NAMALWA (cell line): ENCODE data around the gene SGSM2.
A peak's percentile ranks its signal among the peaks of the same experiment; 100 is the strongest.

Experiments used
- DNase-seq: peaks from one replicate; pipeline ENCODE4 v3.0.0-alpha.2; 2015; ENCODE audit warnings: low spot score

Gene SGSM2

DNA sequence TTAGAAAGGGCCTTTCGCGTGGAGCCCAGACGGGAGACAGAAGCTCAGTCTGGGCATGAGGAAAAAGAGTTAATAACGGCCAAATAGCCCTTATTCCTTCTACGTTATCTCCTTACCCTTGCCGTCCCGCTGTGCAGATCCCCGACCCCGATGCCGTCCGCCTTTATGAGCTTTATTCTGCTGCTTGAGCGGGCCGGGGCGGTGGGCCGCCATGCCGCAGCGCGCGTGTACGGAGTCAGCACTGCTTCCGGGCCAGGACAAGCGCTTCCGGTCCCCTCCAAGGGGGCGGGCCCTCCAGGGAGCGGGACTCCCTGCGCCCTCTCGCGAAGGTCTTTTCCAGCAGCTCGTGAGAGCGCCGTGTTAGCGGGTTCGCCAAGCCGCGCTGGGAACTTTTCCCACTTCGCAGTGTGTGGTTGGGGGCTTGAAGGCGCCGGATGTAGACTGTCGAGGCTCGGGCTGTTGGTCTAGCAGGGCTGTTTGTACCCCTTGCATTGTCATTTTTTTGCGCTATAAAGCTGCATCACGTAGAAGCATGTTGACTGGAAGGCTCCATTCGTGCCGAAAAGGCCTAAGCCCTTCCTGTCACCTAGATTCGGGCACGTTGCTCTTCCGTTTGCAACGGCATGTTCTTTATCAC is 968 bp upstream of the SGSM2 start, which contains the start of gene TSR1:
Gene TSR1 (minus strand): TSS at position 243 of the 637 bp plus-strand sequence. CDS start 30 bp downstream, at position 213.
- DNase-seq, result peak; percentile 85

DNA sequence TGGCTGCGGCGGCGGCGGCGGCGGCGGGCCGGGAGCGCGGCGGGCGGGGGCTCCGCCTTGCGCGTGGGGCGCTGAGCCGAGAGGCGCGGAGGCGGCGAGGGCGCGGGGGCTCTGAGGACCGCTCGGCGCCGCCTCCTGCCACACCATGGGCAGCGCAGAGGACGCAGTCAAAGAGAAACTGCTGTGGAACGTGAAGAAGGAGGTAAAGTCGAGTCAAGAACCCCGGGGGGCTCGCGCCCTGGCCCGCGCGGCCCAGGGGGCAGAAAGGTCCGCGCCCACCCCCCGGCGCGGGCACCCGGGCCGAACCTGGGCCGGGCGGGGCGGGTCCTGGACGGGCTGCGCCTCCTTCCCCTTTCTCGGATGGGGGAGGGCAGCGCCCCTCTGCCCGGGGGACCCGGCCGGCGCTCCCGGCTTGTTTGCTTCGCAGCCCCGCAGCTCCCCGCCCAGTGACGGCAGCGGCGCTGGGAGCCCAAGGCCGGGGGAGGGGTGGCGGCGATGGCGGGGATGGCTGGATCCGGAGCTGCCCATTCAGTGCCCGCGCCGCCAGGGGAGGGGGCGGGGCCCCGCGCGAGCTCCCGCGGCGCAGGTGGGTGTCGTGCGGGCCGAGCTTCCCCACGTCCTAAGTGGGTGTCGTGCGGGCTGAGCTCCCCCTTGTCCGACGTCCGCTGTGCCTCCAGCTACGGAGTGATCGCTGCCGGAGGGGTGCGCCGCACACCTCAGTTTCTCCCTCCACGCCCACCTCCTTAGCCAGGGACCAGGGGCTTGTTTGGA is 428 bp downstream of the SGSM2 start:
- DNase-seq, result peak; percentile 37

DNA sequence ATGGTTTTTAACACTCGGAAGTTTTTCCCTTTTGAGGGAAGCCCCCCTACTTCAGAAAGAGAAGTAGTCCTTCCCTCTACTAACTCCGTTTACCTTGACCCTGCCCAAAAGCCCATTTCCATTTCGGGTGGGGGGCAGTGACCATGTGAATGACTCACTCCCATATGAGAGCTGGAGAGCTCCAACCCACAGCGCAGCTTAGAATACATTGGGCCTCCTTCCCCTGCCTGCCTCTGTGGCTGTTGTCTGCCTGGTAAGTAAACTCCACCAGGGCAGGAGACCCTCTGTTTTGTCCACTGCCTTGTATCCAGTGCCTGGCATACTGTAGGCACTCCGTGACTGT is 985 bp downstream of the SGSM2 start:
- no peak for DNase-seq

DNA sequence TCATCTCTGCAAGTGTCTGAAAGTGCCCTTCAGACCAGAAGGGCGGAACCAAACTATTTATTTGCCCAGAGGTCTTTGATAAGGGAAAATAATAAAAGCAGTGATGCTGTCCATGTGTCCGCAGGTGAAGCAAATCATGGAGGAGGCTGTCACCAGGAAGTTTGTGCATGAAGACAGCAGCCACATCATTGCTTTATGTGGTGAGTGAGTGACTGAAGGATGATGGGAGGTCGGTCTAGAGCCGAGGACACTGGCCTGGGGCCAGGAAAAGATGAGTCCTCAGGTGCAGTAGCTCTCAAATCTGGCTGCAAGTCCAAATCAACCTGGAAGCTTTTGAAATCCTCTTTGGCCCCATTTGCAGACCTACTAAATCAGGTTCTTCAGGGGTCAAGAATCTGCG is 6.1 kb downstream of the SGSM2 start:
- no peak for DNase-seq

DNA sequence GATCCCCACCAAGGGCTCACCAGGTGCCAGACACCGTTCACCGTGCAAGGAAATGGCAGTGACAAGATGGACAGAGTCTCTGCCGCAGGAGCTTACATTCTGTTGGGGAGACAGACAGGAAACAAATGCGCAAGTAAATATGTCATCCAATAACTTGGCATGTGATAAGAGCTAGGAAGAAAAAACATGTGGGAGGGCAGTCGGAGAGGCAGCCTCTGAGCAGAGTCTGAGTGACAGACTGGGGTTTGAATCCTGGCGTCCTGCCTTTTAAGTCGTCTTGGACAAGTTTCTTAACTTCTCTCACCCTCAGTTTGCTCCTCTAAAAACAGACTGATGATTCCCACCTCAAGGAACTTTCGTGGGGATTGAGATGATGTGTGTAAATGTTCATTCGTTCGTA is 7.2 kb downstream of the SGSM2 start:
- no peak for DNase-seq

DNA sequence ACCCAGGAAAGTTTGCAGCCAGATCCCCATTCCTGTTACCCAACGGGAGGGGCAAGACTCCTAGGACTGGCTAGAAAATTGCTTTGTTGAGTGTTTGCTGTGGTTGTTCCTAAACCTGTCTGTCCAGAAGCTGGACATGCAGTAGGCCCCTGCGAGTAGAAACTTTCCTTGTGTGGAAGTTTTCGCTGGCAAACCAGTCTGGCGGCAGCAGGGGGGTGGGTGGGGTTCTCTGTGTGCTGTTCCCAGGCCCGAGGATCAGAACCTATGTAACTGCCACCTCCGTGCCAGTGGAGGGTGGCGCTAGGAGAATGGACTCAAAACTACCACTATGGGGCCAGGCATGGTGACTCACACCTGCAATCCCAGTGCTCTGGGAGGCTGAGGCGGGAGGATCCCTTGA is 9.2 kb downstream of the SGSM2 start:
- DNase-seq, result no peak

DNA sequence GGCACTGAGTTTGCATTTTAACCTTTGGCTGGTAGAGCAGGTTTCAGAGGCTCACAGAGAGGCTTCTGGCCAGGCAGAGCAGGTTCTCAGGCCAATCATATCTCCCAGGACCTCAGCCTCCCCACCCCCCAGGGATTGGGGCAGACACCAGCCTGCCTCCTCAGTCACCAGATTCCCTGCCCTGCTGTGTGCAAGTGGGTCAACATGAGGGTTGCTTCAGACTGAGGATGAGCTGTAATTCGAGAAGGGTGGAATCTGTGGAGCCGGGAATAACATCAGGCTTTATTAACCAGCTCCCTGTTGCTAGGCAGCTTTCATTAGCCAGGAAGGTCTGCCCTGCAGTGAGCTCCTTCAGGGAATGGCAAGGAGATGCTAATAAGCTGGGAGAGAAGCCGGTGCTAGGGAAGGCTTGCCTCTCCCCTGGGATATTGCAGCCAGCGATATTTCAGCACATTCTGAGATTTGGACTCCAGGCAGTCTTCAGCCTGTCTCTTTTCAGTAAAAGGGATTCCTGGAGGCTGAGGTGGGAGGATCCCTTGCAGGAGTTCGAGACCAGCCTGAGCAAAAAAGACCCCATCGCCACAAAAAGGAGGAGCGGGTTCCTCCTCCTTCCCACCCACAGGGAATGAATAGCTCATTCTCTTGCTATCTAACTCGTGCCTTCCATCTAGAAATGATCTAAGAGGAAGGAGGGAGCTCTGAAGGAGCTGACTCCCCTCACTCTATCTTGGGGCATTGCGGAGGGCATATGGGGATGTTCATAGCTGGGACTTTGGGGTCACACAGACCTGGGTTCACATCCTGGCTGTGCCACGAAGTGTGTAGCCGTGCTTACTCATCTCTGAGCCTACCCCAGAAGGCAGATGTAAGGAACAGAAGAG is 10.7 kb downstream of the SGSM2 start:
- DNase-seq, result no peak

DNA sequence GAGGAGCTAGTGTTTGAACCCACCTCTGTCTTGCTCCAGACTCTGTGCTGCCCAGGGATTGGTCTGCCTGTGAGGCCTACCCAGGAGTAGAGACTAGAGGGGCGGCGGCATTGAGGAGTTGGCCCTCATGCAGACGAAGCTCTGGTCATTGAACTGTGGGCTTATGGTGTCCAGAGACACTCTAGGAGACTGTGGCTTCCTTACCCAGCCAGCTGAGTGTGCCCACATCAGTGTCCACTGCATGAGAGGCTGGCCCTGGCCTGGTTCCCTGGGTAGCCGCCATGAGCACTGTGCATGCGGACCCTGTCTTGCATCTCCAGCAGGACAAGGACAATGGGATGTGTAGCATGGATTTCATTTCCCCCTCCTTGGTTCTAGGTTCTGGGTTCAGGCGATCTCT is 14.0 kb downstream of the SGSM2 start:
- DNase-seq, result no peak

DNA sequence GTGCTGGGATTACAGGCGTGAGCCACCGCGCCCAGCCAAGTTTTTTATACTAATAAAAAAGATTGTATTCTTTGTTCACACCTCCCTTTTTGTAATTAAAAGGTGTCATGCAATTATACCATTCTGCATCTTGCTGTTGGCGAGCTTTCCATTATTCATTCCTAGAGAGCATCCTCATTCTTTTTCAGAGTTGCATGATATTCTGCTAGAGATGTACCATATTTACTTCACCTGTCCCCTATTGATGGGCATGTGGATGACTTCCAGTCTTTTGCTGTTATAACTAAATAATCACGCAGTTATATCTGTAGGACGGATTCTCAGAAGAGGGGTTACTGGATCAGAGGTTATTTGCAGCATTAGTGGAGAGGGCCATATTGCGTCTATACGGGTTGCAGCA is 17.0 kb downstream of the SGSM2 start:
- no peak for DNase-seq

DNA sequence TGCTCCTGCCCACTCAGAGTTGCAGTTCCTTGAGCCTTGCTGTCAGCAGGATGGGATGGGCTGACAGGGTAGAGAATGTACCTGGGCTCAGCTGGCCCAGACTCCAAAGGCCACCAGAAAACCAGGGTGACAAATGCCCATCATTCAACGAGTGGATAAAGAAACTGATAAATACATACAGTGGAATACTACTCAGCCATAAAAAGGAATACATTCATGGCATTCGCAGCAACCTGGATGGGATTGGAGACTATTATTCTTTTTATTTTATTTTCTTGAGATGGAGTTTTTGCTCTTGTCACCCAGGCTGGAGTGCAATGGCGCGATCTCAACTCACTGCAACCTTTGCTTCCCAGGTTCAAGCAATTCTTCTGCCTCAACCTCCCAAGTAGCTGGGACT is 19.9 kb downstream of the SGSM2 start:
- no peak for DNase-seq

DNA sequence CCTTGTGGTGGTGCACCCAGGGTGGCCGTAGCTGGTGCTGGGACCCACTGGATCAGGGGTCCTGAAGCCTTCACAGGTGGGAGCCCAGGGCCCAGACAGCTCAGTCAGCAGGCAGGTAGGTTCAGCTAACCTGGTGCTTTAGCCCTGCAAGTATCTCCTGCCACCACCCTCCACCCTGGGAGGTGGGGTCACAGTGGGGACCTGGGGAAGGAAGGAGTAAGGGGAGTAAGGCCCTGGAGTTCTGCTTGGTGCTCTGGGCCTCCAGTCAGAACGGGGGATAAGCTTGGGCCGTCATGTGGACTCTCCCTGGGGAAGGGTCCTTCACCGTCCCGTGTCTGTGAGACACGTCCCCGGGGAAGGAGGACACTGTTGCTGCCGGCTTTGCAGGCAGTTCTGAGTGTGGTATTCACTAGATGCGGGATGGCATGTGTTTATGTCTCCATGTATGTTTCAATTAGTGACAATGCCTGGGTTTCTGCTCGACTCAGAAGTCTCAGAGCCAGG is 20.7 kb downstream of the SGSM2 start:
- no peak for DNase-seq

DNA sequence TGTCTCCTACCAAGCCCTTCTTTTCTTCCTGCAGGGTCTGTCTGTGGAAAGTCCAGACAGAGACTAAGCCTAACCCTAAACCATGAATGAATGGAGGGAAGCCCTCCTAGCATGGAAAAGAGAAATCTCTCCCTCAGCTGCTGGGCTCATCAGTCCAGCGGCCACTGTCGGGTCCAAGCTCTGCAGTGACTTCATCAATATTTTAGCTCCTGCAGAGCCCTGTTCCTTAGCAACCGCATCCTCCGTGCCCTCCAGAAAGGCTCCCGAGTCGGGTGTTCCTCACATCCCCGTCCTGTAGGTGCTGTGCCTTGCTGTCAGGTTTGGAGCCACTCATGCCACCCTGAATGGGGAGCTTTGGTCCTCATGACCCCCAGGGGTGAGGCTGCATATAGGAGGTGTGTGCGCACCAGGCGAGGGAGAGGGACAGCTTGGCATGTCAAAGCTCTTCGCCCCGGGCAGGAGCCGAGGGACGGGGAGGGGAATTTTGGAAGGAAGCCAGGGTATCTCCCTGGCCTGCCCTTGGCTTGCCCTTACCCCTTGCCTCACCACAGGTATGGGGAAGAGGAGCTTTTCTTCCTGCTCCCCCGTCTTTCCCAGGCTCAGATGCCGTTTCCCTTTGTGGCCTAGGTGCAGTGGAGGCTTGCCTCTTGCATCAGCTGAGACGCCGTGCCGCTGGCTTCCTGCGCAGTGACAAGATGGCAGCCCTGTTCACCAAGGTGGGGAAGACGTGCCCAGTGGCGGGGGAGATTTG is 23.9 kb downstream of the SGSM2 start:
- no peak for DNase-seq

DNA sequence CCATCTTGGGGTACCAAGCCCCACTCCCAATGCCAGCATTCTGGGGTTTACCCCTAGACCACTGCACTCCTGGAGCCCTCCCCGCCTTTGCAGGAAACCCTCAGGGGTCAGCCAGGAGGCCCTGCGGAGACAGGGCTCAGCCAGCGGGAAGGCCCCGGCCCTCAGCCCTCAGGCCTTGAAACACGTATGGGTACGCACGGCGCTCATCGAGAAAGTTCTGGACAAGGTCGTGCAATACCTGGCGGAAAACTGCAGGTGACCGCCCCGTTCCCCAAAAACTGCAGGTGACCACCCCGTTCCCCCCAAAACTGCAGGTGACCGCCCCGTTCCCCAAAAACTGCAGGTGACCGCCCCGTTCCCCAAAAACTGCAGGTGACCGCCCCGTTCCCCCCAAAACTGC is 24.7 kb downstream of the SGSM2 start:
- no peak for DNase-seq

DNA sequence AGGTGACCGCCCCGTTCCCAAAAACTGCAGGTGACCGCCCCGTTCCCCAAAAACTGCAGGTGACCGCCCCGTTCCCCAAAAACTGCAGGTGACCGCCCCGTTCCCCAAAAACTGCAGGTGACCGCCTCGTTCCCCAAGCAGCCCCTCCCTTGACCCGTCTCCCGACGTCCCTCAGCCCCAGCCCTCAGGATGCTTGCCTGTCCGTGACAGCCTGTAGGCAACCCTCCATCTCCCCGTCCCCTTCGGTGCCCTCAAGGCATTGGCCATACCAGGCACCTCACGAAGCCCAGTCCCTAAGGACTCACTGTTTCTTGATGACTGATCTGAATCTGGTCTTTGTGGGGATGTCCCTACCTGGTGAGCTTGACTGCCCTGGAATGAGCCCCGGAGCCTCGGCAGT is 25.1 kb downstream of the SGSM2 start:
- DNase-seq, result no peak

DNA sequence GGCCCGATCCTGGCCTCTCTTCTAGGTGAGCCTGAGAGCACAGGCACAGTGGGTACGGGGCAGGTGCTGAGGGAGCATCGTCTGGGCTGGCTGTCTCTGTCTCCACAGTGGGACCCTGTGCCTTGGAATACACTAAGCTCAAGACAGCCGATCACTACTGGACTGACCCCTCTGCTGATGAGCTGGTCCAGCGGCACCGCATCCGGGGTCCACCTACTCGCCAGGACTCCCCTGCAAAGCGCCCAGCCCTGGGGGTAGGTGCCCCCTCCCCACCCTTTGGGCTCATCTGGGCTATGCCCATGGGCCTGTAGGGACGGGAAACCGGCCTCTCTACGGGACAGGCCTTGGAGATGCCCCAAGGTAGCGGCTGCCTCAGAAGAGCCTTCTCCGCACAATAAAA is 25.6 kb downstream of the SGSM2 start:
- DNase-seq, result no peak

DNA sequence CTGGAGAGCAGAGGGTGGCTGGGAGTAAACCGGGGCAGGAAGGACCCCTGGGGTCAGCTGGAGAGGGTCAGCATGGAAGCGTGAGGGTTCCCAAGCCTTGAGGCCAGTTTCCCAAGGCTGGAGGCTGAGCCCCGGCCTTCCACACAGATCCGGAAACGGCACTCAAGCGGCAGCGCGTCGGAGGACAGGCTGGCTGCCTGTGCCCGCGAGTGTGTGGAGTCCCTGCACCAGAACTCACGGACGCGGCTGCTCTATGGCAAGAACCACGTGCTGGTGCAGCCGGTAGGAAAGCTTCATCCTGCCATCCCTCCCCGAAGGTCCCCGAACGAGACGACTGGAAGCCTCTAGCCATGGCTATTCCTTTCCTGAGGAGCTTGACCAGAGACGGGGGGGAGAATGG is 26.0 kb downstream of the SGSM2 start:
- DNase-seq, result no peak

DNA sequence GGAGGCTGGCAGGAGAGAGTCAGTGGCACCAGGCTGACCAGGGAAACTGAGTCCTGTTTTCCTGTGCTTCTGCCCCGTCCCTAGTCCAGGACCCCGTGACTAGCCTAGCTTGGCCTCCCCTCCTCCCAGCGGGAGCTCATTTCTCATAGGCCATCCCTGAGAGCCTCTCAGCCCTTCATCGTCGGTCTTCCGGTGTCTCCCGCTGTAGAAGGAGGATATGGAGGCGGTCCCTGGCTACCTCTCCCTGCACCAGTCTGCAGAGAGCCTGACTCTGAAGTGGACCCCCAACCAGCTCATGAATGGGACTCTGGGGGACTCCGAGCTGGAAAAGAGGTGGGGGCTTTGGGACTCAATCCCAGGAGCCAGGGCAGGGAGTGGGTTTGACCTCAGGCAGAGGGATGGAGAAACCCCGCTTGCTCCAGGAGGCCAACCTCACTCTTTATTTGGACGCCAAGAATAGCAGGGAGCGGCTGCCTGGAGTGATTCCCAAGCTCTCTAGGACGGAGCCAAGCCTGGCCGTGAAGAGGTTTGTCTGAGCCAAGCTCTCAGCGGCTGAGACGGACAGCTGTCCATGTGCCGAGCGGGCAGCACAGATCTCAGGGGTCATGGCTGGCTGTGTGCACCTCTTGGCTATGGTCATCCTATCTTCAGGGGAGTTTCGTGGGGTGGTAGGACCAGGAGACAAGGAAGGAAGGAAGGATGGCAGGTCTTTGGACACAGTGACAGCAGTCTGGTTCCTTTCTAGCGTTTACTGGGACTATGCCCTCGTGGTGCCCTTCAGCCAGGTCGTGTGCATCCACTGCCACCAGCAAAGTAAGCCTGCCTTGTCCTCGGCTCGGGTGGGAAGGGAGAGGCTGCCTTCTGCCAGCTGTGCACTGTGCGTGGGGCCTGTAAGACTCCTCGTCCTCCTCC is 26.8 kb downstream of the SGSM2 start:
- no peak for DNase-seq

DNA sequence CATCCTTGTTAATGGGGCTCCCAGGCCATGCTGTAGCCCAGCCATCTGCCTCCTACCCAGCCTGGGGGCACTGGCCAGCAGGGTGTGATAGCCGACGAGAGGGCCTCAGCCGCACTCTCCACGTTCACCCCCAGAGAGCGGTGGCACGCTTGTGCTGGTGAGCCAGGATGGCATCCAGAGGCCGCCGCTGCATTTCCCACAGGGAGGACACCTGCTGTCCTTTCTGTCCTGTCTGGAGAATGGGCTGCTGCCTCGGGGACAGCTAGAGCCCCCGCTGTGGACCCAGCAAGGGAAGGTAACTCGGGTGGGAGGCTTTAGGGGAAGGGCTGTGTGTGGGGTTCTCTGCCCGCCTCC is 27.4 kb downstream of the SGSM2 start:
- DNase-seq, result no peak

DNA sequence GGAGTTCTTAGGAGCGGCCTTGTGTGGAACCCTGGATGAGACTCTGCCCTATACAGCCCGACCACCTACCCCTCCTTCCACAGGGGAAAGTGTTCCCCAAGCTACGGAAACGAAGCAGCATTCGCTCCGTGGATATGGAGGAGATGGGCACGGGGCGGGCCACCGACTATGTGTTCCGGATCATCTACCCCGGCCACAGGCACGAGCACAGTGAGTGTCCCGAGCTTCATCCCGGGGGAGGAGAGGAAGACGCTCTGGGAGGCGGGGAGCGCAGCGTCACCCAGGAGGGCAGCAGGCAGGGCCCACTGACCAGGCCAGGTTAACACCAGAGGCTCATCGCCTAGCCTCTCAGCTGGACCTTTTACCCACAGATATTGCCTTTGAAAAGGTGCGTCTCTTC is 27.8 kb downstream of the SGSM2 start:
- no peak for DNase-seq

DNA sequence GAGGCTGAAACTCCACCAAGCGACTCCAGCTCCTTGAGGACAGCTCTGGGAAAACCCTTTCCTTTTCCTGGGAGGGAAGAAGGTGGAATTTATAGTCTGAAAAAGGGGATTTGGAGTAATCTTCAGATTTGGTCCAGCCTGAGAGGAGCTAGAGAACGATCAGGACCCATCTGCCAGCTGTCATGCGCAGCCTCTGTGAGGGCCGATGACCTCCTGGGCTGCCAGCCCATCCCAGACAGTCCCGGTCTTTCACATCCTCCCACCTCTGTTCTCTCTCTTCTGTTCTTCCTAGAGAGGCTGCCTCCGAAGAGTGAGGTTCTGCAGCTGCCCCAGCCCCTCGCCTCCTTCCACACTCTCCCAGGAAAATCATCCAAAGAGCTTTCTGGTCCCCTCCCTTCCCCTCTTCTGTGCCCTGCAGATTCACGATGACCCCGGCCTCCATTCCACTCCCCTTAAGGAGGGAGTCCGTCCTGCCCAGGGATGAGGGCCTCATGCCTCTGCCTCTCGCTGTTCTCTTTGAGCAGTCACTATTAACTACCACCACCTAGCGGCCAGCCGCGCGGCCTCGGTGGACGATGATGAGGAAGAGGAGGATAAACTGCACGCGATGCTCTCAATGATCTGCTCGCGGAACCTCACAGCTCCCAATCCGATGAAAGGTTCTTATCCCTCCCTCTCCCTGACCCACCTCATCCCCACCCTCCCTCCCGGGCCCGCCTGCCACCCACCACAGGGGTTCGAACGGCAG is 29.6 kb downstream of the SGSM2 start:
- no peak for DNase-seq
